ENCODE data around the gene NIPBL.

DNA sequence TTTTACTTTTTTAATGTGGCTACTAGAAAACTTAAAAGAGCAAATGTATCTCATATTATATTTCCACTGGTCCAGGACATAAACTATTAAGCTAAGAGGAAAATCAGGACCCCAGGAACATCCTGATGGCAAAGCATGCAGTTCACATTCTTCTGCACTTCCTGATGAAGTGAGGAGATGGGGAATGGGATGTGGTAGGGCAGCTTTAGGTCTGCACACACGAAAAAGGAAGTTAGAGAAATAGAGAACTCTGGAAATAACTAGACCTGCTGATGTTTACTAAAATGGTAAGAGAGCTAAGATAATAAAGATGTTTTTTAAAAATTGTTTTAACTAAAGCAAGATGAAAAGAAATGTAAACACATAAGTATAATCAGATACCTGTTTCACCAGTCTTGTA is 39.7 kb upstream of the NIPBL start:
- TF ChIP-seq GATA3 (IDR thresholded peaks at IDR 0.05; ENCODE audit: low read depth, low read length), result no peak
- TF ChIP-seq GATA2 (IDR thresholded peaks at IDR 0.05; ENCODE audit: low read depth, low read length), result no peak

Measured in SH-SY5Y (cell line).